ENCODE results near the gene SH3RF1. TPM values are rescaled to one million over a fixed set of nuclear protein-coding genes. Genes with fewer than 3 reads are reported as not detected.
"Not testable (repeated sequence)": the region's sequence is repeated elsewhere in the genome, so short reads cannot be mapped to it uniquely, and the experiment has no call there.

SH3RF1 gene
- total RNA-seq, 2 donors from 2014 or later: 37.6 to 68.8 TPM

DNA sequence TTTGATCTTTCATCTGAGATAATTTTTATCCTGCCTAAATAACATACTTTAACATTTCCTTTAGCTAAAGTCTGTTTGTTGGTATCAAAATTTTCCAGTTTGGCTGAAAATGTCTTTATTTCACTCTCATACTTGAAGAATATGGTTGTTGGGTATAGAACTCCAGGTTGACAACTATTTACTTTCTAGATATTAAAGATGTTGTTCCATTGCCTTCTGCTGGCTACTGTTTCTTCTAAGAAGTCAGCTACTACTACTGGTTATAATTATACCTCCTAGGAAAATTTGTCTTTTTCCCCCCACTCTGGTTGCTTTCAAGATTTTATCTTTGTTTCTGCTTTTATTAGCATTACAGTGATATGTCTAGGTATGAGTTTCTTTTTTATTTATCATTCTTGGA lies 75.7 kb downstream of the SH3RF1 start:
- no peaks in the 10 kb centered on the region for H3K27me3 ChIP-seq (ENCODE audit: control insufficient read depth, insufficient read depth, low read length, poor library complexity, severe bottlenecking)
- Mint-ChIP-seq H3K36me3 (ENCODE audit: low read depth) (peaks cover 18% of the 10 kb centered on the region), H3K4me1 (peaks cover 26% of the 10 kb centered on the region), H3K27me3 (ENCODE audit: insufficient read depth) (no peaks in the 10 kb centered on the region), H3K4me3 (no peak overlapping the region), H3K9me3 (peaks cover 4% of the 10 kb centered on the region), H3K27ac (no peak overlapping the region)
- no peak for TF ChIP-seq CTCF (conservative IDR thresholded peaks at IDR 0.05)
- no peak overlapping the region for H3K4me3 ChIP-seq (ENCODE audit: low read length)
- H3K9ac ChIP-seq (ENCODE audit: extremely low read depth, low read length, poor library complexity, severe bottlenecking): no peak overlapping the region
- peaks cover under 1% of the 10 kb centered on the region for H3K4me1 ChIP-seq (ENCODE audit: control insufficient read depth, insufficient read depth, low read length)
- no peak for DNase-seq
- H3K9me3 ChIP-seq (ENCODE audit: control insufficient read depth, low read length): no peaks in the 10 kb centered on the region
- H3K27ac ChIP-seq (ENCODE audit: low read depth, low read length): no peak overlapping the region
- H3K36me3 ChIP-seq (ENCODE audit: control insufficient read depth, insufficient read depth, low read length): peaks cover 19% of the 10 kb centered on the region

DNA sequence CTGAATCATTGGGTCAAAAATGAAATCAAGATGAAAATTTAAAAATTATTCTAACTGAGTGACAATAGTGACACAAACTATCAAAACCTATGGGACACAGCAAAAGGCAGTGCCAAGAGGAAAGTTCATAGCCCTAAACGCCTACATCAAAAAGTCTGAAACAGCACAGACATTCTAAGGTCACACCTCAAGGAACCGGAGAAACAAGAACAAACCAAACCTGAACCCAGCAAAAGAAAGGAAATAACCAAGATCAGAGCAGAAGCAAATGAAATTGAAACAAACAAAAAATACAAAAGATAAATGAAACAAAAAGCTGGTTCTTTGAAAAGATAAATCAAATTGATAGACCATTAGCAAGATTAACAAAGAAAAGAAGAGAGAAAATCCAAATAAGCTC lies 80.8 kb downstream of the SH3RF1 start:
- DNase-seq; H3K4me3 ChIP-seq (ENCODE audit: low read length); H3K4me3 Mint-ChIP-seq; H3K36me3 Mint-ChIP-seq (ENCODE audit: low read depth); H3K36me3 ChIP-seq (ENCODE audit: control insufficient read depth, insufficient read depth, low read length); H3K27ac ChIP-seq (ENCODE audit: low read depth, low read length); H3K27ac Mint-ChIP-seq; H3K27me3 ChIP-seq (ENCODE audit: control insufficient read depth, insufficient read depth, low read length, poor library complexity, severe bottlenecking); H3K4me1 ChIP-seq (ENCODE audit: control insufficient read depth, insufficient read depth, low read length); H3K27me3 Mint-ChIP-seq (ENCODE audit: insufficient read depth); H3K9me3 Mint-ChIP-seq; H3K9ac ChIP-seq (ENCODE audit: extremely low read depth, low read length, poor library complexity, severe bottlenecking); H3K9me3 ChIP-seq (ENCODE audit: control insufficient read depth, low read length): not testable (repeated sequence)
- 95% methylated on average over 2 of the region's 2 CpGs; no CpG with 5 or more reads in 1 of the 2 experiments for WGBS, 2 experiments (ENCODE audit: insufficient coverage in 1 of 2, insufficient read length in 1 of 2)
- peaks cover 40% of the 10 kb centered on the region for H3K4me1 Mint-ChIP-seq

GRCh38 chr4:169189372-169189771 lies 81.4 kb downstream of the SH3RF1 start:
- WGBS, 2 experiments (ENCODE audit: insufficient coverage in 1 of 2, insufficient read length in 1 of 2): 95 to 100% methylated on average over 4 of the region's 4 CpGs
- Mint-ChIP-seq H3K9me3 (peaks cover 4% of the 10 kb centered on the region), H3K27ac (no peak overlapping the region), H3K4me3 (no peak overlapping the region), H3K36me3 (ENCODE audit: low read depth) (peaks cover 4% of the 10 kb centered on the region), H3K4me1 (peaks cover 44% of the 10 kb centered on the region), H3K27me3 (ENCODE audit: insufficient read depth) (no peaks in the 10 kb centered on the region)
- H3K4me3 ChIP-seq (ENCODE audit: low read length): no peak overlapping the region
- no peaks in the 10 kb centered on the region for H3K9me3 ChIP-seq (ENCODE audit: control insufficient read depth, low read length)
- no peak overlapping the region for H3K9ac ChIP-seq (ENCODE audit: extremely low read depth, low read length, poor library complexity, severe bottlenecking)
- H3K27me3 ChIP-seq (ENCODE audit: control insufficient read depth, insufficient read depth, low read length, poor library complexity, severe bottlenecking): no peaks in the 10 kb centered on the region
- no peak for DNase-seq
- no peak overlapping the region for H3K27ac ChIP-seq (ENCODE audit: low read depth, low read length)
- peaks cover 4% of the 10 kb centered on the region for H3K36me3 ChIP-seq (ENCODE audit: control insufficient read depth, insufficient read depth, low read length)
- H3K4me1 ChIP-seq (ENCODE audit: control insufficient read depth, insufficient read depth, low read length): no peaks in the 10 kb centered on the region
- no peak for TF ChIP-seq CTCF (conservative IDR thresholded peaks at IDR 0.05)

- Mint-ChIP-seq H3K4me1 (peaks cover 51% of the 10 kb centered on the region), H3K9me3 (peaks cover 4% of the 10 kb centered on the region), H3K4me3 (no peak overlapping the region), H3K27me3 (ENCODE audit: insufficient read depth) (no peaks in the 10 kb centered on the region), H3K36me3 (ENCODE audit: low read depth) (peaks cover 4% of the 10 kb centered on the region), H3K27ac (no peak overlapping the region)
- Histone ChIP-seq H3K9ac (ENCODE audit: extremely low read depth, low read length, poor library complexity, severe bottlenecking) (no peak overlapping the region), H3K4me1 (ENCODE audit: control insufficient read depth, insufficient read depth, low read length) (no peaks in the 10 kb centered on the region), H3K4me3 (ENCODE audit: low read length) (no peak overlapping the region), H3K9me3 (ENCODE audit: control insufficient read depth, low read length) (no peaks in the 10 kb centered on the region), H3K27ac (ENCODE audit: low read depth, low read length) (no peak overlapping the region), H3K27me3 (ENCODE audit: control insufficient read depth, insufficient read depth, low read length, poor library complexity, severe bottlenecking) (no peaks in the 10 kb centered on the region), H3K36me3 (ENCODE audit: control insufficient read depth, insufficient read depth, low read length) (no peaks in the 10 kb centered on the region)
- no peak for DNase-seq
- TF ChIP-seq CTCF (conservative IDR thresholded peaks at IDR 0.05): no peak
- WGBS, 2 experiments (ENCODE audit: insufficient coverage in 1 of 2, insufficient read length in 1 of 2): 90 to 100% methylated on average over 1 to 3 of the region's 3 CpGs
Observed at GRCh38 chr4:169188204-169188603, 82.6 kb downstream of the SH3RF1 start.

Measured in endodermal cell (in vitro differentiated cells).